Activated CD8-positive, alpha-beta memory T cell treated with anti-CD3 and anti-CD28 coated beads for 48 hours (primary cell): ENCODE results near the gene PRG2.
"Not testable (repeated sequence)": the region's sequence is repeated elsewhere in the genome, so short reads cannot be mapped to it uniquely, and the experiment has no call there.

Source experiments
- DNase-seq, 3 experiments: peaks; one replicate each; pipeline ENCODE4 v3.0.0-alpha.2; 2020; ENCODE audit warnings: low read depth in 2 of 3, low spot score in 2 of 3

PRG2 gene

GRCh38 chr11:57421066-57421465 is 30.6 kb upstream of the PRG2 start:
- DNase-seq: no peak

- DNase-seq: no peak
These were observed 28.7 kb upstream of the PRG2 start for GRCh38 chr11:57419146-57419545.

GRCh38 chr11:57418131-57418530 is 27.7 kb upstream of the PRG2 start:
- no peak for DNase-seq

GRCh38 chr11:57417056-57417455 is 26.6 kb upstream of the PRG2 start:
- DNase-seq: no peak

GRCh38 chr11:57416436-57416835 is 26.0 kb upstream of the PRG2 start:
- no peak for DNase-seq

- no peak for DNase-seq
These were observed 24.3 kb upstream of the PRG2 start for GRCh38 chr11:57414612-57415212.

DNA sequence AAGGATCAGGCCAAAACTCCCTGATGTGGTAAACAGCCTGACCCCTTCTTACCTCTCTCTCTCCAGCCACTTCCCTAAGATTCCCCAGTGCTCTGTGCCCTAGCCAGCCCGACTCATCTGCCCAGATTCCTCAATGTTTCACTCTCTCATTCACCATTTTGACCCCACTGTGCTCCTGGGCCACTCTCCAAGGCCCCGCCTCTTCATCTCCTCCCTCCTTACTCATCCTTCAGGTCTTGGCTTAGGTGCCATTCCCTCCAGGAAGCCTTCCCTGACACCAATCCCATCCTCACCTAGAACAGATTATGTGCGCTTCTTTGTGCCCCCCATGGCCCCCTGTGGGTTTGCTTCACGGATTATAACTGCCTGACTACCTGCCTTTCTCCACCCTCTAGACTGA is 23.2 kb upstream of the PRG2 start:
- no peak for DNase-seq

DNA sequence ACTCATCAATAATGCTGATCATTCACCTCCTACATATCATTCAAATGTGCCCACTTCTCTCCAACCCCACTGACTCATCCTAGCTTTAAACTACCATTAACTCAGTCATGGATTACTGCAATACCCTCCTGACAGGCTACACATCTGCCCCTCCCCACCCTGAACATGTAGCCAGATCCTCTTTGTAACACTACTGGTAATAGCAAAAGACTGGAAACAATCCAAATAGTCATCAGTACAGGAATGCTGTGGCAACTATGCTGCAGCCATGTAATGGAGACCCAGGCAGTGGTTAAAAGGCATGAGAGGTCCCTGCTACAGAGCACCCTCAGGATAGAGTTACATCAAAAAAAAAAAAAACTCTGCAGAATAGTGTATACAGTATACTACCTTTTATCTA is 19.8 kb upstream of the PRG2 start:
- no peak for DNase-seq

- no peak for DNase-seq
These were observed 19.1 kb upstream of the PRG2 start for GRCh38 chr11:57409321-57410100.

GRCh38 chr11:57408771-57409170 is 18.3 kb upstream of the PRG2 start:
- no peak for DNase-seq

DNA sequence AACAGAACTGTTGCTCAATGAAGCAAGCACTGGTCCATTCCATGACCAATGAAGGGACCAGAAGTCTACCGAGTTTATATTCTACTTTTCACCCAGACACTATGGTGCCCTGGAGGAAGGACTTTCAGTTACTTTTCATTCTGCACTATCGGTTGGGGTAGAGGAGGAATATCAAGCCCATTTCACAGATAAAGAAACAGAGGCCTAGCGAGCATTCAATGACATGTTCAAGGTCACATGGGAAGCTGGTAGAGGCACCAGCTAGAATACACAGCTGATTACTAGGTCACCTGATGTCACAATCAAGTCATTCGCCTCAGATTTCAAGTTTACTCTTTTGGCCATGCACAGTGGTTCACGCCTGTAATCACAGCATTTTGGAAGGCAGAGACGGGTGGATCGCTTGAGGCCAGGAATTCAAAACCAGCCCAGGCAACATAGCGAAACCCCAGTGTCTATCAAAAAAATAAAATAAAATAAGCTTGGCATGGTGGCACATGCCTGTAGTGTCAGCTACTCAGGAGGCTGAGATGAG is 17.6 kb upstream of the PRG2 start:
- DNase-seq: no peak

DNA sequence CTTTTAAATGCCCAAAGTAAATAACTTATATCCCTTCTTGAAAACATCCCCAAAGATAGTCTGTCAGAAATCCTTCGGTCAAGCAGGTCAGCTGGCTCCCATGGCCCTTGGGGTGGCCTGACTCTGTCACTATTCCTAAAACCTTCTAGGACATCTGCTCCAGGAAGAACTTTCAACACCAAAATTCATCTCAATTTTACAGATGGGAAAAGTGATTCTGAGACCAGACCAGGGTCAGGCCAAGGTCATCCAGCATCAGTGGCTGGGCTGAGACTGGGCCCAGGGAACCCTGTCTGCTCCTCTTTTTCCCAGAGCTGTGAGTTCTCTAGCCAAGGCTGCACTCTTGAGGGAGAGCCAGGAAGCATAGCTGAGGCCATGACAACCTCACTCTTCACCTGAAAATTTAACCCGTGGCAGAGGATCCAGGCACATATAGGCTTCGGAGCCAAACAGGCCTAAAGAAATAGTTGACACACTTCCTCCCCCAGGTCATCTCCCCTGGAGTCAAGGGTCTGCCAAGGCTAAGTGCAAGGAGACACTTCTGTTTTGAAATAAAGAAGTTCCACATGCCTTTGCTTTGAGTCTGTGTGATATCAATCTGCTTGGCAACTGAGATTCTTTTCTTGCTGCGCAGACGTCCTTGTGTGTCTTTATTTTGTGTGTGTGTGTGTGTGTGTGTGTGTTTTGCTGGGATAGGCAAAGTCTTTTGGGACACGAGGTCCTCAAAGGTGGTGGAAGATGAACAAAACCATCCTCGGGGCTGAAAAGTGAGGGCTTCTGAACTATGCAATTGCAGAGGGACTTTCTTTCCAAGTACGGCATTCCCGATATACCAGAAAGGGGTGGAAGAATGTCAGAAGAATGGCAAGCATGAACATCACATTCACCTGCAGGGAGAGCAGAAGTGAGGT is 16.8 kb upstream of the PRG2 start:
- no peak for DNase-seq

DNA sequence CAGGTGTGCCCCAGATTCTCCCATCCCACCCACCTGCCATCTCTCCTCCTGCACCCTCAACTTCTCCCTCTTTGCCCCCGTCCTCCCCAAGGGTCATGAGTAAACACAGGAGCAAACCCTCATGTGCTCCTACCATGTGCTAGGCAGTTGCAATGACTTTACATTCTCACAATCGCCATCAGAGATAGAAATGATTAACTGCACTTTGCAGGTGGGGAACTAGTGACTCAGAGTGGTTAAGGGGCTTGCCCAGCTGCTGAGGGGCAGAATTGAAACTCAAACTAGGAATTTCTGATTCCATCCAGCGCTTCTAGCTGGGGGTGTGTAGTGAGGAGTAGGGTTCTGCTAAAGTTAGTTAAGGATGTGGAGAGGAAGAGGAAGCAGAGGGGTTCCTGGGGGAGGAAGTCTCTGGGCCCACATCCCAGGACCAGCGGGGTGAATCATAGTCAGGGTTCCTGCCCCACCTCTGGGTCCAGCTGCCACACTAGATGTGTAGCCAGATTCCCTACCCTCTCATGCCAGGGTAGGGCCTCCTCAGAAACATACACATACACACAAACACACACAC is 16.0 kb upstream of the PRG2 start:
- peak in 1 of 3 experiments; percentile 22 for DNase-seq

DNA sequence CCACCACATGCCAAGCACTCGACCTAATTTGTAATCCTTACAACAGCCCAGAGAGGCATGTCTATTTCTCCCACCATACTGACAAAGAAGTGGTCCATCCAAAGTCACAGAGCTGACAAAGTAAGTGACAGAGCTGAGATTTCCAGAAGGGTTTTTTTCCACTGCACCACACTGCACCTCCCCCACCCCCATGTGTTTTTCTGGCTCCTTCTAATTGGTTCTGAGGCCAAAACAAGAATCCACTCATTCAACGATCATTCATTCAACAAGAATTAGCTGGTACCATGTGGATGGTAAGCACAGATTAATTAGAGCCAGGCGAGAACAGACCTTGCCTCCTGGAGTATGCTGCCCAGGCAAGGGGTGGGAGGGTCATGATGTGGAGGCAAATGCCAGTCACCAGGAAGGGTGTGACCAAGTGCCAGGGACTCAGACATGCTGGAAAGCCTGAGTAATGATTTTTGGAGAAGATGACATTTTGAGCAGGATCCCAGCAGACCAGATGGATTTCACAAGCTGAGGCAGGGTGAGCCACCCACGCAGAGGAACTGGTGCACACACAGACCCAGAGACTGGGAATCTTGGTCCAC is 14.9 kb upstream of the PRG2 start:
- no peak for DNase-seq

- no peak for DNase-seq
These were observed 13.3 kb upstream of the PRG2 start for GRCh38 chr11:57403802-57404147.

DNA sequence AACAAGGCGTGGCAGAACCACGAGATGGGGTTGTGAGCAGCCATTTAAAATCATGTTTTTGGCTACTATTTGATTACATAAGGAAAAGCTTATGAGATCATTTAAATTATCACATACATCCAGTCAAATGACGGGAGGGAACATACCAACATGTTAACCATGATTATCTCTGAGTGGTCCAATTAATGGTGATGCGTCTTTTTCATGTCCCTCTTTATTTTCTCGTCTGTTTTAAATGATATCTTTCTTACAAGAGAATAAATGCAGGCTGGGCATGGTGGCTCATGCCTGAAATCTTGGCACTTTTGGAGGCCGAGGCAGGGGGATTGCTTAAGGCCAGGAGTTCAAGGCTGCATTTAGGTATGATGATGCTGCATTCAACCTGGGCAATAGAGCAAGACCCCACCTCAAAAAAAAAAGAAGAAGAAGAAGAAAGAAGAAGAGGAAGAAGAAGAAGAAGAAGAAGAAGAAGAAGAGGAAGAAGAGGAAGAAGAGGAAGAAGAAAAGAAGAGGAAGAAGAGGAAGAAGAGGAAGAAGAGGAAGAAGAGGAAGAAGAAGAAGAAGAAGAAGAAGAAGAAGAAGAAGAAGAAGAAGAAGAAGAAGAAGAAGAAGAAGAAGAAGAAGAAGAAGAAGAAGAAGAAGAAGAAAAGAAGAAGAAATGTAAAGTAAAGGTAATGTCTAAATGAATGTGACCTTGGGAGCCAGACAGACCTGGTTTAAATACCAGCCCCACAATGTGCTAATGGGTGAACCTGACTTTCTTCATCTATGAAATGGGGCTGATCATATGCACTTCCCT is 12.8 kb upstream of the PRG2 start:
- not testable (repeated sequence) for DNase-seq

- DNase-seq: no peak
These were observed 11.9 kb upstream of the PRG2 start for GRCh38 chr11:57402188-57403002.

GRCh38 chr11:57399972-57400578 is 9.6 kb upstream of the PRG2 start:
- DNase-seq: no peak

DNA sequence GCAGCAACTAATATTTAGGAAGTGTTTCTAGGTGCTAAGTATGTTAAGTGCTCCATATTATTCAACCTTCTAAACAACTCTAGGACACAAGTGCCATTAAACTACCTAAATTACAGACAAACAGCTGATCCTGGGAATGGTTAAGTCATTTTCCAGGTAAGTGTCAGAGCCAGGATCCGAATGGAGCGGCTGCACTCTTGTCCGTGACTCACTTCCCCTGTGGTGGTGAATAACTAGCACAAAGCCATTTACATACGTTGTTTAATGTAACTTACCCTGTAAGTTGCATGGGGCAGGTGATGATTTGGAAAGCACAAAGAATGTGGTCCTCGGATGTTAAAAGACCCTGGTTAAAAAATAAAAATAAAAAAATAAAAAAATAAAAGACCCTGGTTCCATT is 8.8 kb upstream of the PRG2 start:
- DNase-seq: no peak
